Panc1 (cell line): ENCODE data around the gene FBXO47.

ENCODE experiments used
- POLR2AphosphoS5 ChIP-seq: IDR thresholded peaks from 2 replicates; pipeline ENCODE4 v1.6.1; 2012; ENCODE audit warnings: mild to moderate bottlenecking, low read depth, low read length, moderate library complexity
- SIN3A ChIP-seq: IDR thresholded peaks from 2 replicates; pipeline ENCODE4 v1.6.1; 2012; ENCODE audit warnings: low read depth, mild to moderate bottlenecking, low read length, moderate library complexity, borderline replicate concordance; ENCODE audit not compliant: insufficient read depth
- TCF7L2 ChIP-seq: IDR thresholded peaks from 2 replicates; pipeline ENCODE4 v1.6.1; 2011; ENCODE audit warnings: mild to moderate bottlenecking, low read depth, low read length, inconsistent platforms
- TF ChIP-seq, protein P1 (sequence below): fragments of 450-650 bp; IDR thresholded peaks from 2 replicates; pipeline ENCODE4 v1.5.1; 2017; ENCODE audit warnings: mild to moderate bottlenecking

DNA sequence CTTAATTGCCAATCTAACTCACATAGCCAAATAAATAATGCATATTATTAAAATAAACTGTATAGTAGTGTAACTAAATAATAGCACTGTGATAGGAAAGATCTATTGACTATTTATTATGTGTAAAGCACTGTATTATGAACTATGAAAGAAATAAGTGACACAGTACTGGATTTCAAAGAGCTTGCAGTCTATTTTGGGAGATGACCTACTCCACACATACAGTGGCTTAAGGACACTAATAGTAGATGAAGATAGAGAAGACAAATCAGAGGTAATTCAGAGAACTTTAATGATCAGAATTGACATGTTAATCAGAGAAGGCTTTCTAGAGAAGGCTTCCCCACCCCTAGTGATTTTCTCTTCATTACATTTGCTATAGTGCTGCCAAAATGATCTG is 27.2 kb downstream of the FBXO47 start:
- TF ChIP-seq, protein P1, sequence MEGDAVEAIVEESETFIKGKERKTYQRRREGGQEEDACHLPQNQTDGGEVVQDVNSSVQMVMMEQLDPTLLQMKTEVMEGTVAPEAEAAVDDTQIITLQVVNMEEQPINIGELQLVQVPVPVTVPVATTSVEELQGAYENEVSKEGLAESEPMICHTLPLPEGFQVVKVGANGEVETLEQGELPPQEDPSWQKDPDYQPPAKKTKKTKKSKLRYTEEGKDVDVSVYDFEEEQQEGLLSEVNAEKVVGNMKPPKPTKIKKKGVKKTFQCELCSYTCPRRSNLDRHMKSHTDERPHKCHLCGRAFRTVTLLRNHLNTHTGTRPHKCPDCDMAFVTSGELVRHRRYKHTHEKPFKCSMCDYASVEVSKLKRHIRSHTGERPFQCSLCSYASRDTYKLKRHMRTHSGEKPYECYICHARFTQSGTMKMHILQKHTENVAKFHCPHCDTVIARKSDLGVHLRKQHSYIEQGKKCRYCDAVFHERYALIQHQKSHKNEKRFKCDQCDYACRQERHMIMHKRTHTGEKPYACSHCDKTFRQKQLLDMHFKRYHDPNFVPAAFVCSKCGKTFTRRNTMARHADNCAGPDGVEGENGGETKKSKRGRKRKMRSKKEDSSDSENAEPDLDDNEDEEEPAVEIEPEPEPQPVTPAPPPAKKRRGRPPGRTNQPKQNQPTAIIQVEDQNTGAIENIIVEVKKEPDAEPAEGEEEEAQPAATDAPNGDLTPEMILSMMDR, result no peak
- TF ChIP-seq TCF7L2, result no peak
- TF ChIP-seq POLR2AphosphoS5, result no peak
- no peak for TF ChIP-seq SIN3A
